CD4-positive, alpha-beta T cell treated with Interleukin-17A for 1 hour (primary cell): Measurements from ENCODE around the gene UBASH3B.
"Not testable (repeated sequence)": the region's sequence is repeated elsewhere in the genome, so short reads cannot be mapped to it uniquely, and the experiment has no call there.

Experiments used
- DNase-seq: peaks from one replicate; pipeline ENCODE4 v3.0.0-alpha.2; 2020

Gene UBASH3B, protein sequence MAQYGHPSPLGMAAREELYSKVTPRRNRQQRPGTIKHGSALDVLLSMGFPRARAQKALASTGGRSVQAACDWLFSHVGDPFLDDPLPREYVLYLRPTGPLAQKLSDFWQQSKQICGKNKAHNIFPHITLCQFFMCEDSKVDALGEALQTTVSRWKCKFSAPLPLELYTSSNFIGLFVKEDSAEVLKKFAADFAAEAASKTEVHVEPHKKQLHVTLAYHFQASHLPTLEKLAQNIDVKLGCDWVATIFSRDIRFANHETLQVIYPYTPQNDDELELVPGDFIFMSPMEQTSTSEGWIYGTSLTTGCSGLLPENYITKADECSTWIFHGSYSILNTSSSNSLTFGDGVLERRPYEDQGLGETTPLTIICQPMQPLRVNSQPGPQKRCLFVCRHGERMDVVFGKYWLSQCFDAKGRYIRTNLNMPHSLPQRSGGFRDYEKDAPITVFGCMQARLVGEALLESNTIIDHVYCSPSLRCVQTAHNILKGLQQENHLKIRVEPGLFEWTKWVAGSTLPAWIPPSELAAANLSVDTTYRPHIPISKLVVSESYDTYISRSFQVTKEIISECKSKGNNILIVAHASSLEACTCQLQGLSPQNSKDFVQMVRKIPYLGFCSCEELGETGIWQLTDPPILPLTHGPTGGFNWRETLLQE

DNA sequence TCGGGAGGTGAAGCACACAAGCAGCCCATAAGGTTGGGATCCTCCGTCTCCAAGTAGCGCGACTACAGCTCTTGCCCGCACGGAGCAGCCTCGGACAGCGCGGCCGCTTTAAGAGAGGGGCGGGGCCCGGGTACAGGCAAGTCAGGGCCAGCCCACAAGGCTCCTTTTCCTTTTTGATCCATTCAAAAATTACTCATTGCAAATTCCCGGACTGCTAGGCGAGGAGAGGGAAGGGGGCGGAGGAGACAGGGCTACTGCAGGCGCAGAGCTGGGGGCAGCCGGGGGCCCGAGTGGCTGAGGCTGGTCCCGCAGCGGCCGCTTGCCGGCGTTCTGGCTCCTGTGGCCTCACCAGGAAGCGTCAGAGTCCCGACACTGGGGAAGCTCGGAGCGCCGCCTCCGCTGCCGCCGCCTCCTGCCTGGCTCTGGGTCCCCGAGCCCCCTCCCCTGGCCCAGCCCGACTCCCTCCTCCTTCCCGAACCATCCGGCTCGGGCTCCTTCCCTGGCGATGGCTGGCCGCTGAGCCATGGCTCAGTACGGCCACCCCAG is at the start of gene UBASH3B:
UBASH3B (plus strand) TSS at position 196 of the 546 bp plus-strand sequence; CDS start at position 524, 328 bp downstream.
- peak; percentile 67 for DNase-seq

DNA sequence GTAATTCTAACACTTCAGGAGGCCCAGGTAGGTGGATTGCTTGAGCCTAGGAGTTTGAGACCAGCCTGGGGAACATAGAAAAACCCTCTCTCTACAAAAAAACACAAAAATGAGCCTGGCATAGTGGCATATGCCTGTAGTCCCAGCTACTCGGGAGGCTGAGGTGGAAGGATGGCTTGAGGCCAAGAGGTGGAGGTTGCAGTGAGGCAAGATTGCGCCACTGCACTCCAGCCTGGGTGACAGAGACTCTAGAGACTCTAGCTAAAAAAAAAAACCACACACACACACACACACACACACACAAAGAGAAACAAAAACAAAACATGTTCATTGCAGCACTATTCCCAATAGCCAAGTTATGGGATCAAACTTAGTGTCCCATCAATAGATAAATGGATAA is 48.4 kb upstream of the UBASH3B start:
- not testable (repeated sequence) for DNase-seq

DNA sequence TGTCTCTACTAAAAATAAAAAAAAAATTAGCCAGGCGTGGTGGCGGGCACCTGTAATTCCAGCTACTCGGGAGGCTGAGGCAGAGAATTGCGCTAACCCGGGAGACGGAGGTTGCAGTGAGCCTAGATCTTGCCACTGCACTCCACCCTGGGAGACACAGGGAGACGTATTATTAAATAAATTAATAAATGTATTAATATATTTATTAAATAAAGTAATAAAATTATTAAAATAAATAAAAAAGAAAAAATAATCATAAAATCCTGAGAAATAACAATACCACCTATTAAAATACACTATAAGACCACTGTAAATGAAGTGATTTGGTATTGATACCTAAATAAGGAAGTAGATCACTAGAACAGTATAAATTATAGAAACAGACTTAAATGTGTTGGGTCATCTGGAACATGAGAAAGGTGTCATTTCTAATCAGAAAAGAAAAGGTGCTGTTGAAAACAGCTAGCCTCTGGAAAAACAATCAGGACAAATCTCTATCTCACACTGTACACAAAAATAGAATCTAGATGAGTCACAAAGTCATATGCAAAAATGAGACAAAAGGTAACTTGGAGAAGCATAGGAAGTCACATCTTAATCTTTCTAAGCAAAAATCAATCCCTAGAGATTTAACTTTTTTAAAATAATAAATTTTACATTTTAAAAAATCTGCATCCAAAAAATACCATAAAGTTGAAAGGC is 43.2 kb upstream of the UBASH3B start:
- no peak for DNase-seq

DNA sequence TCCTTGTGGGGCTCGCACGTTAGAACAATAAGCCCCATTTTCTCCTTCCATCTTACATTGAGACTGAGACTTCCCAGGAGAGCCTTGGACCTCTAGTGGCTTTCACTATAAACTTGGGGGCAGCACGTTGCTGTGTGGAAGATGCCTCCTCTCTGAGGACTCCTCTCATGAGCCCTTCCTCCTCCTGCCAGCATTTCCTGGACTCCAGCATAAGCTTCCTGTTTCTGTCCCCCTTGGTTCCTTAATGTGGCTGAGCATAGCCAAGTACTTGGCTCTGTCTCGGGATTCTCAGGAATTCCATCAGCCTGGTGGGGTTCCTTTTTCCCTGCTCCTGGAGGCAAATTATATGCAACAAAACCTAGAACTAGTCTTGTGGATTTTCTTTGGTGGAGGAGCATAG is 38.8 kb upstream of the UBASH3B start:
- no peak for DNase-seq

DNA sequence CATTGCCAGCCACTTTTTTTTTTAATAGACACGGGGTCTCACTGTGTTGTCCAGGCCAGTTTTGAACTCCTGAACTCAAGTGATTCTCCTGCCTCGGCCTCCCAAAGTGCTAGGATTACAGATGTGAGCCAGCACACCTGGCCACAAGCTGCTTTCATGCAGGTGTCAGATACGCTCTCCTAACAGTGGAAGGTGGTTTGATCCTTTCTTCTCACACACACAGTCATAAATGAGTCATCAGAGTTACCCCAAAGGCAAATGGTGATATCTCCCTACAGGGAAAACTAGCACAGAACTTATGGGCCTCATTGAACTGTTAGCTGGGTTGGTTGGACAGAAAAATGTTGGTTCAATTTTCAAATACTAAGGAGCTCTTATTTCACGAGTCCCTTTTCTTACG is 38.2 kb upstream of the UBASH3B start:
- DNase-seq, result no peak

DNA sequence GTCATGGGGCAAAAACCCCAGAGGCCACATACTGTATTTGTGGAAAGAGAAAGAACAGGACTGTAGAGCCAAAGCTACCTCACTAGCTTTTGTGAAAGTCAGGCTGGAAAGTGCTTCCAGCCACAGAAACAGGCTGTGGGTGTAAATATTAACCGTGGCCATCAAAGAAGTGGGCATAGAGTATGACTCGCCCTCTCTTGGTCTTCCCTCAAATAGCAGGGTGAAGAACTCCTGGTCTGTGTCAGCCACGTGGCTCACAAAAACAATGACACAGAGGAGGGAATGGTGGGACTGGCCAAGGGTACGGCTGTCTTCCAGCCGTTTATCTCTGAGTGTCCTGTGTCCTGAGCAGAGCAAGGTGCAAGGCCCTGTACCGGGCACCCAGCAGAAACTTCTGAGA is 37.6 kb upstream of the UBASH3B start:
- DNase-seq, result no peak

DNA sequence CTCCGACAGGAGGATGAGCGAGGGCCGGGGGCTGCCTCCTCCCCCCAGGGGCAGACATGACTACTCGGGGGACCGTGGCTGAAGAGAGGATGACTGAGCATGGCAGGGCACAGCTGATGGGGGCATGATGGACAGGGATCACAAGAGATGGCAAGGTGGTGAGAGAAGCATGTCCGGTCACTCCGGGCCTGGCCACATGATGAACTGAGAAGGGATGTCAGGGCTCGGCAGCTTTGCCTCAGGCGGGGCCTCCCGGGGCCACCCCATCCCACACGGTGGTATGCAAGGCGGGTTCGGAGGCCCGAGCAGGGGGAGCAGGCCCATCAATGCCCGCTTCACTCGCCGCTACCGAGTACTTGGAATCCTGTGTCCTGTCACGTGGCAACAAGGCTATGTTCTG is 36.6 kb upstream of the UBASH3B start:
- no peak for DNase-seq

DNA sequence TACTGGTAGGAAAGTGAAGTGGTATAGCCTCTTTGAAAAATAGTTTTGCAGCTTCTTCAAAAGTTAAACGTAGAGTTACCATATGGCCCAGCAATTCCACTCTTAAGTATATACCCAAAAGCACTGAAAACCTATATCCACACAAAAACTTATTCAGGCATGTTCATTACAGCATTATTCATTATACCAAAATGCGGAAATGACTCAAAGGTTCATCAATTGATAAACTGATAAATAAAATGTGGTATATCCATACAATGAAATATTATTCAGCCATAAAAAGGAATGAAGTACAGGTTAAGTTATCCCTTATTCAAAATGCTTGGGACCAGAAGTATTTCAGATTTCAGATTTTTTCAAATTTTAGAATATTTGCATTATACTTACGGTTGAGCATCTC is 35.8 kb upstream of the UBASH3B start:
- DNase-seq, result no peak

DNA sequence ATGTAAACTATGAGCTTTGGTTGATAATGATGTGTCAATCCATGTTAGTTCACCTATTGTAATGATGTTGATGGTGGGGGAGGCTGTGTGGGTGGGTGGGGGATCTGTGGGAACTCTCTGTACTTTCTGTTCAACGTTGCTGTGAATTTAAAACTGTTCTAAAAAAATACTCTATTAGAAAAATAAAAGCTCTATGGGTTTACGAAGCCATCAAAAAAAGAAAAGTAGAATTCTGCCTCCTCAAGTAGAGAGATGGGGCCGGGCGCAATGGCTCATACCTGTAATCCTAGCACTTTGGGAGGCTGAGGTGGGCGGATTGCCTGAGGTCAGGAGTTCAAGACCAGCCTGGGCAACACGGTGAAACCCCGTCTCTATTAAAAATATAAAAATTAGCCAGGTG is 30.0 kb upstream of the UBASH3B start:
- not testable (repeated sequence) for DNase-seq

DNA sequence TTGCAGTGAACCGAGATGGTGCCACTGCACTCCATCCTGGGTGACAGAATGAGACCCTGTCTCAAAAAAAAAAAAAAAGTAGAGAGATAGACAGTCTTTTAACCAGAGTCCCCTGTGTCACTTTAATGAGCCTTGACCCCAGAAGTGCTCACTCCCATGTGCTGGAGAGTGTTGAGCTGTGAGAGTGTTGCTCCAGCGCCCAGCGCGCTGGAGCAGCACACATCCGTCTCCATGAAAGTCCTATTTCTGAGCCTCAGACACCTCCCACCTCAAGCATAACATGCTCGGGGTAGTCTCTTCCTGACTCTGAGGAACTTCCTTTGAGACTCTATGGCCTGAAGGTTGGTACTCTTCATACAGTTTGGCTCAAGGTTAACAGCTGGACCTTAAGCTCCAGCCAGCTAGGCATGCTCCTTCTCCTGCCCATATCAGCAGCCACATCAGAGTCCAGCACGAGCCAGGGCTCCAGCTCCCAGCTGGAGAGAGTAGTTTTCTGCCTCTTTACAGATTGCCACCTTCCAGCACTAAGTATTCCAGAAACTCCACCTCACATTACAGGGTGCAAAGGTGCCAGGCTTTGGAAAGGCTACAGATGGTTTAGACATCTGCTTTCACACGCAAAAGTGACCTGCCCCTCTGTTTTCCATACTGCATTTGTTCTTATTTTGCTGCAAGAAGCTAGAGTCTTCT is 29.4 kb upstream of the UBASH3B start:
- no peak for DNase-seq

DNA sequence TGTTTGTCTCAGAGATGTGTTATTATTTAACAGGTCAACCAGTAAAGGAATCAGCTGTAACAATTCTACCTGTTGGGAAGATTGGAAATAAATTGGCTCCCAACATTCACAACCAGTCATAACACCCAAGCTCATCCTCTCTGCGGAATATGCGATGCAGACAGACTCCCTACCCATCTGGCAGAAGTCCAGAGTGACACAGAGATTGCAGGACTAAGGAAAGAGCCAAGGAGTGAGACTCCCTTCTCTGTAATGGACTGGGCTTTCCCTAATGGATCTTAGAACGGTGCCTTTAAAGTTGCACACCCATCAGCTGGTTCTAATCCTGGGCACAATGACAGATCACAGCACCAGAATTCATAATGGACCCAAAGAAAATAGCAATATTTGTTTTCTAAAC is 27.8 kb upstream of the UBASH3B start:
- no peak for DNase-seq

DNA sequence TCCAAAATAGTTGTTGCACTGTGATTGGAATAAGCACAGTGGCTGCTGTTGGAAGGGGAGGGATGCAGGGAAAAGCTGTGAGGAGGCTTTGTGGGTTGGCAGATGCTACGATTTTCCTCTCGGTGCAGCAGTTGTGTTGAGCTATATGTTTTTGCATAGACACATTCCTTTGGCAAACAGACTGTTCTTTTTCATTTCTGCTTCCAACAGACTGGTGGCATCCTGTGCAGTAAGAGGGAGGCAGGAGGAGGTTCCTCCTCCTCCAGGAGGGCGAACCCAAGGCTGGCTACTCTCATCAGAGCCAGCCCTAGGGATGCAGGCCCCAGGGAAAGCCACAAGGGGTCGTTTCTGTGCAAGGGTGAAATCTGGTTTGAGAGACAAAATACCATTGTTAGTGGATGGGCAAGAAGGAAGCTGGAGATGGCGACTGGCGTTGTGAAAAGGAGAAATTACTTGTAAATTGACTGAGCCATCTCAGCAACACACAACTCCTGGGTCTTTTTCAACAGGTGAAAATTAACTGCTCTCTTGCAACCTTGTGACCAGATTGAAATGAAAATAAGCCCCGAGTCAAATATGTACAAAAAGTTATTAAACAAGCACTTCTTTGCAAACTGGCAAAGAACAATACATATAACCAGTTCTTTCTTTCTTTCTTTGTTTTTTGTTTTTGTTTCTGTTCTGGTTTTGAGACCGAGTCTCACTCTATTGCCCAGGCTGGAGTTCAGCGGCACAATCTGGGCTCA is 26.5 kb upstream of the UBASH3B start:
- peak; percentile 76 for DNase-seq

DNA sequence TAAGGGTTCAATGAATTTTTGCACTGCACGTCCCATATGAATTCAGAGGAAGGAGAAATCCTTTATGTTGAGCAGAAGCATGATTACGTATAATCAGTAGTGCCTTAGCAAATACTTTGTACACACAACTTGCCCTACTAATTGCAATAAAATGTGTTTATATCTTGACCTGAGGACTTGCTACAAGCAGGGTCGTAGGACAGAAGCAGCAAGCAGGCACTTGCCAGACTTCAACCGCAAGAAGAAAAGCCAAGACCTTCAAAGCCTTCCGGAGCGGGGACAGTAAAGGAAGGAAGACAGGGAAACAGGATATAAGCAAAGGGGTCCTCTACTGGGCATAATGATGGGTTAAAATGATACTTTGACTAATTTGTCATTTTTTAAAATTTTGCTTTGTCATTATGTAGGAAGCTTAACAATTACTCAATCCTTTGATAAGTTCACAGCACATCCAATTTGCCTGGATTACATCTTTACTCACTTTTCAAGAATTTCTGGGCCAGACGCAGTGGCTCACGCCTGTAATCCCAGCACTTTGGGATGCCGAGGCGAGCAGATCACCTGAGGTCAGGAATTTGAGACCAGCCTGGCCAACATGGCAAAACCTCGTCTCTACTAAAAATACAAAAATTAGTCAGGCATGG is 23.2 kb upstream of the UBASH3B start:
- no peak for DNase-seq

DNA sequence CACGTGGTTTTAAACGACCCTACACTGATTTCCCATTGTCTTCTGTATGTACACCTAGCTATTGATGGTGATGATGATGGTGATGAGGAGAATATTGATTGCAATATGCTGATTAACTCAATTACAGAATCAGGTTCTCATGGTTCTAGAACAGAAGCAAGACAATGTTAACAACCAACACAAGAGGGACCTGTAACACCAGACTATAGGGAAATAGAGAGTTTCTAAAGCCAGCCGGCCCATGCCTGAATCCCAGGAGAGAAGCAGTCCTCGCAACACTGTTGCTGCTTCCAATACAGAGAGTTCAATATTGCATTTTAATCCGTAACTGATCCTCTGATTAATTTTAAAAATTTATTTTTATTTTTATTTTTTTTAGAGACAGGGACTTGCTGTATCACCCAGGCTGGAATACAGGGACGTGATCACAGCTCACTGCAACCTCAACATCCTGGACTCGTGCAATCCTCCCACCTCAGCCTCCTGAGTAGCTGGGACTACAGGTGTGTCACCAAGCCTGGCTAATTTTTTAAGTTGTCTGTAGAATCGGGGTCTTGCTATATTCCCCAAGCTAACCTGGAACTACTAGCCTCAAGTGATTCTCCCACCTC is 22.2 kb upstream of the UBASH3B start:
- peak; percentile 59 for DNase-seq

DNA sequence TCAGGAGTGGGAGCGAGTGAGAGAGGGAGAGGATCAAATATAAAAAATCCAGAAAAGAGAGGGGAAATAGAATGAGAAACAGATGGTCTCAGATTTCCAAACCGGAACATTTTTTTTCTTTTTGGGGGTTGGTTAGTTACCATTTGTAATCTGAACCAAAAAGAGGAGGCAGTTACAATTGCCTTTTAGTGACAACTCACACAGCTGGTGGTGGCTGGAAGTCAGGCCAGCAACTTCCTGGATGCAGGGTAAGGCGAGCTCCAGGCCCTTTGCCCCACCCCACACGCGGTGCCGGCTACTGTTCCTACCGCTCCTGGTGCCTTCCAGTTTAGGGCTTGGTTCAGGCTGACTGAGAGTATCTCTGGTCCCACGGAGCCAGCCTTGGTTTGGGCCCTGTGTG is 21.0 kb upstream of the UBASH3B start:
- no peak for DNase-seq

DNA sequence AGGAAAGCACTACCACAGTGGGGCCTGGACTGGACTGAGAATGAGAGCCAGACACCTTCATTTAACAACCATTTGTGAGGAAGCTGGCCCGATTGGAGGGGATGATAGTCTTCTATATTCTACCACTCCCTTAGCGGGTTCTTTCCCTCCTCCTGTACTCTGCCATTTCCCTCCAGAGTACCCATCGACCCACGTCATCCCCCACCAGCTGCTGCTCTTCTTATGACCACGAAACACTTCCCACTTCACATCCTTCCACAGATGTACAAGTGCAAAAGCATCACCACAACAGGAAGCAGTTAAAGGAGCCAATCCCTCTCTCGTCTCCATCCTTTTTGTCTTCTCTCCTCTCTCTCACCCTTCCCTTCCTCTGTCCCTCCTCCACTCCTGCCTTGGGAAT is 18.0 kb upstream of the UBASH3B start:
- DNase-seq, result no peak

DNA sequence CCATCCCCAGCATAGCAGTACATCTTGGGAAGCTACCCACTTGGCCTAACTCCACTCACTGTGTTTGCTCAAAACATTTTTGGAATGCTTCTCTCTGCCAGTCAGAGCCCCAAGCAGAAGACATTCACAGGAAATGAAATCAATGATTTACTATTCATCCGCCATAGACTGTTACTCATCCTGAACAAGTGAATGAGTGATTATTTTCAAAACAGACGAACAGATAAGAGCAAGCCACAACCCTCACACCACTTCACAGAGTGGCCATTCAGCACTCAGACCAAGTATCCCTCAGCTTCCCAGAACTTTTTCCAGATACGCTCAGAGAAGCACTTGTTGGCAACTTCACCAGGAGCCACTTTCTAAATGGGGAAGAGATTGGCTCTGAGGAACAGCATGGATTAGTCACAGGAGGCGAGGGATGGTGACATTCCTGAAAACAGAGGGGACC is 13.0 kb upstream of the UBASH3B start:
- no peak for DNase-seq

DNA sequence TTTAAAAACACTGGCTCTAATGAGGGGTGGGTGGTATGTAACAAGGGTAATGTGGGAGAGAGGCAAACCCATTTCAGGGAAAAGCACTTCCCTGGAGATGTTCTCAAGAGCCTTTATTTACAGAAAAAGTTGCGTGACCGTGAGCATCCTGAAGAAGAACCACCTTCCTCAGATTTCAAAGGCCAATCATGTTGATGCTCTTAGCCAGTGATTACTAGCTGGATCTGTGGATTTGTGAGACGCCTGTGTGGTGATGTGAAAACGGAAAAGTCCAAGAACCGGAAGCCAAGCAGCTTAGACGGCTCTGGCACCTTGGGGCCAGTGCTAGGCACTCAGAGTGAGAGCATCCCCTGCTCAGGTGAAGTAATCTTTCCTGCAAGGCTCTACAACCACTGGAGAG is 12.6 kb upstream of the UBASH3B start:
- DNase-seq, result no peak

DNA sequence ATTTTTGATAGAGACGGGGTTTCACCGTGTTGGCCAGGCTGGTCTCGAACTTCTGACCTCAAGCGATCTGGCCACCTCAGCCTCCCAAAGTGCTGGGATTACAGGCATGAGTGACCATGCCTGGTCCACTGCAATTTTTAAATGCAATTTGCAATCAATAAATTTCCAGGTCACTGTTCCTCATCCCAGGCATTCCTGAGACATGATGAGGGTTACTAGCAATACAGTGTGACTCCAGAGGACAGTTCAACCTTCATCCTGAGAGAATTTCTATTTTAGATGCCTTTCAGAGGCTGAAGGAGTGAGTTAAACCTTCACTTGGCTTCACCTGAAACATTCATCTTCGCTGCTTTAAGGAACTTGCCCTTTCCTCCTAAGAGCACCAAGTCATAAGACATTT is 9.7 kb upstream of the UBASH3B start:
- no peak for DNase-seq

DNA sequence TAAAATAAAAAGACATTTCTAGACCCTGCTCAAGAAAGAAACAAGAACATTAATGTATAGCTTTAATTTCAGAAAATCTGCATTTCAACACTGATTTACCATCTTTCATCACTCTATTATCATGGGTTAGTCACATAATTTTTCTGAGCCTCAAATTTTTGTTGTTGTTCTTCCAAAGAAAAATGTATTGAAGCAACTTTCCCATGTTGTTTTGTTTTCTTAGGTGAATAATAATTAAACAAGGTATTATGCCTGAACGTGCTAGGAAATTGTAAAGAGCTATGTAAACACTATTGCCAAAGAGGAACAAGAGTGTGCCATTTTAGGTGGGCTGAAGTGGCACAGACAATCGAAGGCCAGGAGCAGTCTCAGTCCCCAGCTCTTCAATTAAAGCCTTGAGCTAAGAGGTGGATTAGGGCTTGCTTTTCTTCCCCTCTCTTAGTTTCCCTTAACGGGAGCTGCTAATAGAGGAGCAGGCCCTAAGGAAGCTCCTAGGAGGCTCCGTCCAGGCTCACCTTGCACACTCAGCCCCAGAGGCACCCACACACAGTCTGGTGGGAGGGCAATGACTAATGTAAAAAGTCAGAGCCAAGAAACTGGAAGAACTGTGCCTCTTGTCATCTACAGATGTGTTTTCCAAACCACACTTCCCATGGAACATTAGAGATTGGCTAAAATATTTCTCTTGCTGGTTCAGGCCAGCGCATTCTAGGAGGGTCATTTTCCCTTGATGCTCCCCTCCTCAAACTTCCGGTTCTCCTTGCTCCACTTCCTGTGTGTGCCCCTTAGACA is 8.8 kb upstream of the UBASH3B start:
- no peak for DNase-seq
